ENCODE data around the gene CFAP73.
"Not testable (repeated sequence)": the region's sequence is repeated elsewhere in the genome, so short reads cannot be mapped to it uniquely, and the experiment has no call there.

CFAP73 gene

GRCh38 chr12:113112043-113112899 is 37.3 kb upstream of the CFAP73 start:
- no peak overlapping the region for H3K4me3 ChIP-seq (ENCODE audit: low read depth, low read length)
- no peak for DNase-seq (ENCODE audit: low read depth, low spot score)
- no peak for TF ChIP-seq CTCF (IDR thresholded peaks at IDR 0.05; ENCODE audit: insufficient read depth, low read length, missing control alignments)
- CTCF ChIA-PET, result no interaction called here
- POLR2A ChIA-PET, result no interaction called here

- CTCF ChIA-PET, result no interaction called here
Observed at GRCh38 chr12:113113397-113113796, 36.1 kb upstream of the CFAP73 start.

GRCh38 chr12:113114447-113115178 is 34.9 kb upstream of the CFAP73 start:
- DNase-seq (ENCODE audit: low read depth, low spot score), result no peak
- no peak overlapping the region for H3K4me3 ChIP-seq (ENCODE audit: low read depth, low read length)
- CTCF ChIA-PET, result no interaction called here
- POLR2A ChIA-PET, result no interaction called here
- no peak for TF ChIP-seq CTCF (IDR thresholded peaks at IDR 0.05; ENCODE audit: insufficient read depth, low read length, missing control alignments)

More at GRCh38 chr12:113113397-113113796, 36.1 kb upstream of the CFAP73 start:
- H3K4me3 ChIP-seq (ENCODE audit: low read depth, low read length), result no peak overlapping the region
- POLR2A ChIA-PET, result no interaction called here
- no peak for DNase-seq (ENCODE audit: low read depth, low spot score)
- no peak for TF ChIP-seq CTCF (IDR thresholded peaks at IDR 0.05; ENCODE audit: insufficient read depth, low read length, missing control alignments)

- ChIA-PET POLR2A (no interaction called here), CTCF (no interaction called here)
- H3K4me3 ChIP-seq (ENCODE audit: low read depth, low read length), result no peak overlapping the region
- no peak for DNase-seq (ENCODE audit: low read depth, low spot score)
- no peak for TF ChIP-seq CTCF (IDR thresholded peaks at IDR 0.05; ENCODE audit: insufficient read depth, low read length, missing control alignments)
Observed at GRCh38 chr12:113115455-113116126, 33.9 kb upstream of the CFAP73 start.

- ChIA-PET CTCF (interaction anchor here (1.1 kb wide), 1 partner anchor 15 kb away, joined by 3 read pairs; no protein-coding TSS in a partner anchor), POLR2A (no interaction called here)
- no peak for TF ChIP-seq CTCF (IDR thresholded peaks at IDR 0.05; ENCODE audit: insufficient read depth, low read length, missing control alignments)
- DNase-seq (ENCODE audit: low read depth, low spot score), result no peak
- no peak overlapping the region for H3K4me3 ChIP-seq (ENCODE audit: low read depth, low read length)
Observed at GRCh38 chr12:113116875-113117274, 32.6 kb upstream of the CFAP73 start.

- DNase-seq (ENCODE audit: low read depth, low spot score); POLR2A ChIA-PET; H3K4me3 ChIP-seq (ENCODE audit: low read depth, low read length): not testable (repeated sequence)
- CTCF ChIA-PET, result interaction anchor here (1.1 kb wide), 1 partner anchor 14 kb away, joined by 3 read pairs; no protein-coding TSS in a partner anchor
Observed at GRCh38 chr12:113117684-113118083, 31.8 kb upstream of the CFAP73 start.

Measured in AG04449 (cell line).